Measurements from ENCODE around the gene TSKU. TPM values are rescaled to one million over a fixed set of nuclear protein-coding genes. Genes with fewer than 3 reads are reported as not detected.

Gene TSKU
- total and polyA plus RNA-seq, 9 of the 15 experiments (the other 6 are each of a cell fraction or from before 2014, with no cell fraction given), result 0.60 to 11.9 (median 8.4) TPM

GRCh38 chr11:76798671-76799065, 15.5 kb downstream of the TSKU start:
- ChIA-PET POLR2A (interaction anchor here (0.5 to 1.4 kb wide), 7 partner anchors 11 to 230 kb away, joined by 3 to 9 read pairs (median 3); no protein-coding TSS in a partner anchor), CTCF (ENCODE audit: low intra/inter-chr PET ratio) (interaction anchor here (0.8 to 5.4 kb wide), 3 partner anchors 9 to 120 kb away, joined by 3 to 39 read pairs (median 3); no protein-coding TSS in a partner anchor)
- Histone ChIP-seq H3K79me2 (ENCODE audit: control insufficient read depth, insufficient read depth, low read length) (peaks cover 6% of the 10 kb centered on the region), H3K4me2 (ENCODE audit: insufficient read depth, low read length) (no peak overlapping the region; the same call in 1 of the 2 replicates), H4K20me1 (replicated peaks; ENCODE audit: control insufficient read depth, insufficient read depth, low read length) (peaks cover 3% of the 10 kb centered on the region), H3K4me1 (replicated peaks in 1 of 2; ENCODE audit: control insufficient read depth in 2 of 2, insufficient read depth in 2 of 2, low read length in 2 of 2) (peaks cover 2 to 21% of the 10 kb centered on the region in 2 experiments; a peak in 3 of 5 replicates), H3K9ac (ENCODE audit: insufficient read depth in 1 of 2, low read depth in 2 of 2, low read length in 2 of 2) (peak overlapping the region in 1 of 2 experiments; percentile 67; a peak in 1 of 4 replicates), H3K36me3 (ENCODE audit: control insufficient read depth, insufficient read depth, low read length) (peaks cover 26% of the 10 kb centered on the region; the same call in 2 of the 3 replicates), H3K9me1 (ENCODE audit: control insufficient read depth, insufficient read depth, low read length) (peaks cover 2% of the 10 kb centered on the region), H3K9me3 (replicated peaks; ENCODE audit: control insufficient read depth, insufficient read depth, low read depth, low read length) (no peaks in the 10 kb centered on the region), H3K4me3 (no peak overlapping the region), H3K27ac (ENCODE audit: extremely low read depth, low read depth, low read length) (no peak overlapping the region), H3K27me3 (ENCODE audit: control insufficient read depth in 2 of 2, insufficient read depth in 2 of 2, low read length in 2 of 2) (no peaks in the 10 kb centered on the region), H2AFZ (ENCODE audit: low read depth, low read length) (no peak overlapping the region; the same call in 1 of the 2 replicates)
- no TSS peak for BruUV-seq (replicated peaks)
- intact Hi-C loops (cut with micrococcal nuclease) (loop anchor here (1.0 kb wide), 1 partner anchor 64 kb away; no protein-coding TSS in a partner anchor), in situ Hi-C loops (cut with MboI) (no loop called here)
- peak; percentile 16 for ATAC-seq
- WGBS (ENCODE audit: insufficient coverage, low coverage, missing lambda C conversion rate), result 79% methylated on average over 8 of the region's 9 CpGs
- no peak for DNase-seq (ENCODE audit: extremely low read depth in 1 of 4, low spot score in 3 of 4)
- FAIRE-seq, result no peak
- no peak for TF ChIP-seq ZNF318 (IDR thresholded peaks at IDR 0.05; ENCODE audit: borderline replicate concordance in 1 of 2, low read depth in 1 of 2)
- TF ChIP-seq SNRNP70 (optimal IDR thresholded peaks at IDR 0.05; ENCODE audit: low read depth, low read length), result no peak
- no peak for TF ChIP-seq DNMT1 (IDR thresholded peaks at IDR 0.05)
- TF ChIP-seq, protein P1, sequence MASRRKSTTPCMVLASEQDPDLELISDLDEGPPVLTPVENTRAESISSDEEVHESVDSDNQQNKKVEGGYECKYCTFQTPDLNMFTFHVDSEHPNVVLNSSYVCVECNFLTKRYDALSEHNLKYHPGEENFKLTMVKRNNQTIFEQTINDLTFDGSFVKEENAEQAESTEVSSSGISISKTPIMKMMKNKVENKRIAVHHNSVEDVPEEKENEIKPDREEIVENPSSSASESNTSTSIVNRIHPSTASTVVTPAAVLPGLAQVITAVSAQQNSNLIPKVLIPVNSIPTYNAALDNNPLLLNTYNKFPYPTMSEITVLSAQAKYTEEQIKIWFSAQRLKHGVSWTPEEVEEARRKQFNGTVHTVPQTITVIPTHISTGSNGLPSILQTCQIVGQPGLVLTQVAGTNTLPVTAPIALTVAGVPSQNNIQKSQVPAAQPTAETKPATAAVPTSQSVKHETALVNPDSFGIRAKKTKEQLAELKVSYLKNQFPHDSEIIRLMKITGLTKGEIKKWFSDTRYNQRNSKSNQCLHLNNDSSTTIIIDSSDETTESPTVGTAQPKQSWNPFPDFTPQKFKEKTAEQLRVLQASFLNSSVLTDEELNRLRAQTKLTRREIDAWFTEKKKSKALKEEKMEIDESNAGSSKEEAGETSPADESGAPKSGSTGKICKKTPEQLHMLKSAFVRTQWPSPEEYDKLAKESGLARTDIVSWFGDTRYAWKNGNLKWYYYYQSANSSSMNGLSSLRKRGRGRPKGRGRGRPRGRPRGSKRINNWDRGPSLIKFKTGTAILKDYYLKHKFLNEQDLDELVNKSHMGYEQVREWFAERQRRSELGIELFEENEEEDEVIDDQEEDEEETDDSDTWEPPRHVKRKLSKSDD (conservative IDR thresholded peaks at IDR 0.05; ENCODE audit: low read length), result no peak
- no peak for TF ChIP-seq HES1 (IDR thresholded peaks at IDR 0.05; ENCODE audit: low read depth)
- no peak for TF ChIP-seq FOXK1 (CRISPR knock-in tag; IDR thresholded peaks at IDR 0.05; ENCODE audit: borderline replicate concordance)
- no peak for TF ChIP-seq SREBF2 (CRISPR knock-in tag; IDR thresholded peaks at IDR 0.05)

Measured in K562 (cell line).